HL-60 (cell line): ENCODE measurements around the gene IL2RA.

ENCODE experiments used
- POLR2AphosphoS5 ChIP-seq: IDR thresholded peaks from 2 replicates; pipeline ENCODE4 v1.6.1; 2012; ENCODE audit warnings: low read depth
- SPI1 ChIP-seq: IDR thresholded peaks from 2 replicates; pipeline ENCODE4 v1.6.1; 2012; ENCODE audit warnings: low read depth, mild to moderate bottlenecking, borderline replicate concordance
- TF ChIP-seq, protein P1 (sequence below): IDR thresholded peaks from 2 replicates; pipeline ENCODE4 v1.6.1; 2012; ENCODE audit warnings: low read depth; ENCODE audit not compliant: insufficient replicate concordance
- TF ChIP-seq, protein P2 (sequence below): IDR thresholded peaks from one replicate; pipeline ENCODE4 v1.5.1; 2011; ENCODE audit warnings: low read length, control low read depth, inconsistent platforms; ENCODE audit not compliant: insufficient read depth

DNA sequence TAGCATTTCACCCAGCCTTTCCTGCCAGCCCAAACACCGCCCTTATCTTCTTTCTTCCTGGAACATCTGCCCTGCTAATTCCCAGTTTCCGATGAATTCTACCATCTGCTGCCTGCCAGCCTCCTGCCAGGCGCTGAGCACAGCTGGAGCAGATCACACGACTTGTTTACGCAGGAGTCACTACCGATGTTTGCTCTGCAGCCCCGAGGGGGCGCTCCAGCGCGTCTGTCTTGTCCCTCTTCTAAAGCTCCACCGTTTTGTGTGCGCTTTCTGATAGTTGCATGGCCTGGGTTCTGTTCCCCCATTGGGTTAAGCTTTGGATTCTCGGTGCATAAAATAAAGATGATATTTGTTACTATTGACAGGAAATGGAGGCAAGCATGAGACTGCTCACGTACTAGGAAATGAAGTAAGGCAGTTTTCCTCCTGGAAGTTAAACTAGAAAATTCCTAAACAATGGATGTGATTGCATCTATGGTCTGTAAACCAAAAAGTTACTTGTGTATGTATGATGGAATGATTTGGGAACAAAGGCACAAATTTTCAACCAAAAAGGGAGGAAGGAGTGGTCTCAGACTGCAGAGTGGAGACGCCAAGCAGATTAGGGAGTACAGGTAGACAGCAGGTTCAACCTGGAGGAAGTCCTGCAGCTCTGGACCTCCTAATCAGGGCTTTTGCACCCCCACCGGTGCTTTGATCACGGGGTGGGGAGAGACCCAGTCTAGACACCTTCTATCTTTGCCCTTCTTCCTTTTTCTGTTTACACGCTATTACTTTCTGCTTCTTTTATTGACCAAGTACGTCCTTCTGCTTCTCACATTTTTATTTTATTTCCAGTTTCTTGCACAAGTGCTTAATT is 24.4 kb upstream of the IL2RA start:
- TF ChIP-seq, protein P1, sequence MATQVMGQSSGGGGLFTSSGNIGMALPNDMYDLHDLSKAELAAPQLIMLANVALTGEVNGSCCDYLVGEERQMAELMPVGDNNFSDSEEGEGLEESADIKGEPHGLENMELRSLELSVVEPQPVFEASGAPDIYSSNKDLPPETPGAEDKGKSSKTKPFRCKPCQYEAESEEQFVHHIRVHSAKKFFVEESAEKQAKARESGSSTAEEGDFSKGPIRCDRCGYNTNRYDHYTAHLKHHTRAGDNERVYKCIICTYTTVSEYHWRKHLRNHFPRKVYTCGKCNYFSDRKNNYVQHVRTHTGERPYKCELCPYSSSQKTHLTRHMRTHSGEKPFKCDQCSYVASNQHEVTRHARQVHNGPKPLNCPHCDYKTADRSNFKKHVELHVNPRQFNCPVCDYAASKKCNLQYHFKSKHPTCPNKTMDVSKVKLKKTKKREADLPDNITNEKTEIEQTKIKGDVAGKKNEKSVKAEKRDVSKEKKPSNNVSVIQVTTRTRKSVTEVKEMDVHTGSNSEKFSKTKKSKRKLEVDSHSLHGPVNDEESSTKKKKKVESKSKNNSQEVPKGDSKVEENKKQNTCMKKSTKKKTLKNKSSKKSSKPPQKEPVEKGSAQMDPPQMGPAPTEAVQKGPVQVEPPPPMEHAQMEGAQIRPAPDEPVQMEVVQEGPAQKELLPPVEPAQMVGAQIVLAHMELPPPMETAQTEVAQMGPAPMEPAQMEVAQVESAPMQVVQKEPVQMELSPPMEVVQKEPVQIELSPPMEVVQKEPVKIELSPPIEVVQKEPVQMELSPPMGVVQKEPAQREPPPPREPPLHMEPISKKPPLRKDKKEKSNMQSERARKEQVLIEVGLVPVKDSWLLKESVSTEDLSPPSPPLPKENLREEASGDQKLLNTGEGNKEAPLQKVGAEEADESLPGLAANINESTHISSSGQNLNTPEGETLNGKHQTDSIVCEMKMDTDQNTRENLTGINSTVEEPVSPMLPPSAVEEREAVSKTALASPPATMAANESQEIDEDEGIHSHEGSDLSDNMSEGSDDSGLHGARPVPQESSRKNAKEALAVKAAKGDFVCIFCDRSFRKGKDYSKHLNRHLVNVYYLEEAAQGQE, result no peak
- TF ChIP-seq, protein P2, sequence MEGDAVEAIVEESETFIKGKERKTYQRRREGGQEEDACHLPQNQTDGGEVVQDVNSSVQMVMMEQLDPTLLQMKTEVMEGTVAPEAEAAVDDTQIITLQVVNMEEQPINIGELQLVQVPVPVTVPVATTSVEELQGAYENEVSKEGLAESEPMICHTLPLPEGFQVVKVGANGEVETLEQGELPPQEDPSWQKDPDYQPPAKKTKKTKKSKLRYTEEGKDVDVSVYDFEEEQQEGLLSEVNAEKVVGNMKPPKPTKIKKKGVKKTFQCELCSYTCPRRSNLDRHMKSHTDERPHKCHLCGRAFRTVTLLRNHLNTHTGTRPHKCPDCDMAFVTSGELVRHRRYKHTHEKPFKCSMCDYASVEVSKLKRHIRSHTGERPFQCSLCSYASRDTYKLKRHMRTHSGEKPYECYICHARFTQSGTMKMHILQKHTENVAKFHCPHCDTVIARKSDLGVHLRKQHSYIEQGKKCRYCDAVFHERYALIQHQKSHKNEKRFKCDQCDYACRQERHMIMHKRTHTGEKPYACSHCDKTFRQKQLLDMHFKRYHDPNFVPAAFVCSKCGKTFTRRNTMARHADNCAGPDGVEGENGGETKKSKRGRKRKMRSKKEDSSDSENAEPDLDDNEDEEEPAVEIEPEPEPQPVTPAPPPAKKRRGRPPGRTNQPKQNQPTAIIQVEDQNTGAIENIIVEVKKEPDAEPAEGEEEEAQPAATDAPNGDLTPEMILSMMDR, result peak; percentile 52
- no peak for TF ChIP-seq POLR2AphosphoS5
- TF ChIP-seq SPI1, result no peak
